ENCODE results near the gene FAM9C.

- TF ChIP-seq CTCF (IDR thresholded peaks at IDR 0.05) (no peak), POLR2A (IDR thresholded peaks at IDR 0.05) (no peak)
Observed at GRCh38 chrX:12989461-12989860, 55.0 kb downstream of the FAM9C start.

Data from testis (tissue), 2 donors.